ENCODE data around the gene CDK5R2. TPM values are rescaled to one million over a fixed set of nuclear protein-coding genes. Genes with fewer than 3 reads are reported as not detected.

The CDK5R2 gene
- total RNA-seq, 1 donor: not detected

- TF ChIP-seq CTCF (IDR thresholded peaks at IDR 0.05; ENCODE audit: insufficient read depth, low read depth, low read length): no peak
- DNase-seq (ENCODE audit: low read depth): no peak
- no peak overlapping the region for H3K4me3 ChIP-seq (ENCODE audit: low read depth, low read length)
These were observed 25.0 kb downstream of the CDK5R2 start for GRCh38 chr2:218984239-218985020.

- DNase-seq (ENCODE audit: low read depth): no peak
- H3K4me3 ChIP-seq (ENCODE audit: low read depth, low read length): no peak within 1 kb of the TSS
- no peak for TF ChIP-seq CTCF (IDR thresholded peaks at IDR 0.05; ENCODE audit: insufficient read depth, low read depth, low read length)
These were observed 25.5 kb downstream of the CDK5R2 start, which contains the start of gene FEV for GRCh38 chr2:218985021-218985324. Gene FEV (minus strand): TSS chr2:218985184. CDS start chr2:218985075, 109 bp downstream.

- no peak for DNase-seq (ENCODE audit: low read depth)
- no peak overlapping the region for H3K4me3 ChIP-seq (ENCODE audit: low read depth, low read length)
- no peak for TF ChIP-seq CTCF (IDR thresholded peaks at IDR 0.05; ENCODE audit: insufficient read depth, low read depth, low read length)
These were observed 26.0 kb downstream of the CDK5R2 start for GRCh38 chr2:218985325-218986091.

- TF ChIP-seq CTCF (IDR thresholded peaks at IDR 0.05; ENCODE audit: insufficient read depth, low read depth, low read length): no peak
- no peak overlapping the region for H3K4me3 ChIP-seq (ENCODE audit: low read depth, low read length)
- no peak for DNase-seq (ENCODE audit: low read depth)
These were observed 26.8 kb downstream of the CDK5R2 start for GRCh38 chr2:218986148-218986761.

- no peak for DNase-seq (ENCODE audit: low read depth)
- H3K4me3 ChIP-seq (ENCODE audit: low read depth, low read length): no peak overlapping the region
- no peak for TF ChIP-seq CTCF (IDR thresholded peaks at IDR 0.05; ENCODE audit: insufficient read depth, low read depth, low read length)
These were observed 28.7 kb downstream of the CDK5R2 start for GRCh38 chr2:218988164-218988563.

- DNase-seq (ENCODE audit: low read depth): no peak
- H3K4me3 ChIP-seq (ENCODE audit: low read depth, low read length): no peak overlapping the region
These were observed 29.2 kb downstream of the CDK5R2 start for GRCh38 chr2:218988650-218989049.

More at GRCh38 chr2:218988650-218989049, 29.2 kb downstream of the CDK5R2 start:
- TF ChIP-seq CTCF (IDR thresholded peaks at IDR 0.05; ENCODE audit: insufficient read depth, low read depth, low read length): no peak
